Lower leg skin (tissue), 4 donors: ENCODE results near the gene GNAT3. TPM values are rescaled to one million over a fixed set of nuclear protein-coding genes. Genes with fewer than 3 reads are reported as not detected.

Experiments used
- DNase-seq, 2 donors: peaks; one replicate each; pipeline ENCODE4 v3.0.0-alpha.2; 2019; ENCODE audit warnings: low spot score in 2 of 2
- H3K4me3 ChIP-seq: fragments of 200-600 bp; sonication (generic); 2 replicates; pipeline ENCODE4 v1.5.1; 2017; ENCODE audit warnings: mild to moderate bottlenecking, low read depth; ENCODE audit not compliant: poor library complexity, severe bottlenecking
- CTCF ChIP-seq, 3 donors: fragments of 450-650 bp; IDR thresholded peaks; one replicate each; pipeline ENCODE4 v1.5.1; 2016; ENCODE audit warnings: antibody characterized with exemption in 3 of 3, mild to moderate bottlenecking in 3 of 3, moderate library complexity in 2 of 3
- POLR2A ChIP-seq, 2 donors: fragments of 450-650 bp; IDR thresholded peaks; one replicate each; pipeline ENCODE4 v1.6.1; 2016 to 2017; ENCODE audit warnings: antibody characterized with exemption in 2 of 2, mild to moderate bottlenecking in 1 of 2, moderate library complexity in 1 of 2
- WGBS, 2 donors: methylation state at CpG; one replicate each; pipeline ENCODE4 v1.1.5; 2018; 5-methylcytosine and 5-hydroxymethylcytosine counted together
- intact Hi-C: fragments of 100-400 bp; cut with DNase I; formaldehyde crosslinking; loops from one replicate; pipeline ENCODE4 v1.15.0; 2023; ENCODE audit warnings: low total_unique reads
- total RNA-seq, 4 donors: library from RNA; depleted of rRNA; stranded (reverse); fragments of >200 nt; gene quantifications; one replicate each; pipeline ENCODE4 v1.1.0, GENCODE V29; 2016

GNAT3 gene
- total RNA-seq, 4 donors from 2014 or later = not detected

- DNase-seq = no peak
- TF ChIP-seq POLR2A (IDR thresholded peaks at IDR 0.05) (no peak), CTCF (IDR thresholded peaks at IDR 0.05) (no peak)
- H3K4me3 ChIP-seq = no peak overlapping the region
- intact Hi-C loops = no loop called here
- 81 to 85% methylated on average over 2 of the region's 2 CpGs for WGBS, 2 donors
Measured at GRCh38 chr7:80520199-80520598, 8.3 kb upstream of the GNAT3 start.

- no peak for TF ChIP-seq CTCF (IDR thresholded peaks at IDR 0.05)
- no peak for TF ChIP-seq POLR2A (IDR thresholded peaks at IDR 0.05)
- no peak for DNase-seq
- intact Hi-C loops = no loop called here
- H3K4me3 ChIP-seq = no peak overlapping the region
- 83 to 87% methylated on average over 4 of the region's 4 CpGs for WGBS, 2 donors
Measured at GRCh38 chr7:80517282-80517747, 5.5 kb upstream of the GNAT3 start.

GRCh38 chr7:80515298-80515697, 3.4 kb upstream of the GNAT3 start:
- intact Hi-C loops = no loop called here
- H3K4me3 ChIP-seq = no peak overlapping the region
- TF ChIP-seq CTCF (IDR thresholded peaks at IDR 0.05) = no peak
- TF ChIP-seq POLR2A (IDR thresholded peaks at IDR 0.05) = no peak
- DNase-seq = no peak

- TF ChIP-seq POLR2A (IDR thresholded peaks at IDR 0.05) = no peak
- TF ChIP-seq CTCF (IDR thresholded peaks at IDR 0.05) = no peak
- intact Hi-C loops = no loop called here
- 92 to 95% methylated on average over 3 of the region's 3 CpGs for whole genome bisulfite sequencing, 2 donors
- no peak overlapping the region for H3K4me3 ChIP-seq
- DNase-seq = no peak
Measured at GRCh38 chr7:80510021-80510420, 1.8 kb downstream of the GNAT3 start.

DNA sequence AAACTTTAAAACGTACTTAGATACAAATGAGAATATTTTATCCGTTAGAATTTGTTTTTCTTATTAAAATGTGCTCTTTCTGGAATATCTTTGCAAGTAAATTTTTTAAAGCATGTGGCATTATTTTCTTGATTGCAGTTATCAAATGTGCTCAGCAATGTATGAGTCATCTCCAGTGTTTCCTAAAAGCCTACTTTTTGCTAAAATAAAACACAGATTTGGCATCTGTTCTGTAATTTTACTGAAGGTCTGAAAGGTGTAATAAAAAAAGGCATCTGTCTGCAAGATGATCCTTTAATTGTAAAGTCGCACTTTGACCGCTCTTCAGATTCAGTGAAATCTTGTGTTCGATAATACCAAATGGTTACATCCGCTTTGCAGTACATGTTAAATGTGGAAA, 3.4 kb downstream of the GNAT3 start:
- no peak overlapping the region for H3K4me3 ChIP-seq
- intact Hi-C loops = no loop called here
- TF ChIP-seq POLR2A (IDR thresholded peaks at IDR 0.05) (no peak), CTCF (IDR thresholded peaks at IDR 0.05) (no peak)
- WGBS, 2 donors = 87 to 90% methylated on average over 6 of the region's 6 CpGs
- no peak for DNase-seq

- 86 to 87% methylated on average over 7 of the region's 7 CpGs for WGBS, 2 donors
- intact Hi-C loops = no loop called here
- DNase-seq = no peak
- TF ChIP-seq POLR2A (IDR thresholded peaks at IDR 0.05) (no peak), CTCF (IDR thresholded peaks at IDR 0.05) (no peak)
- H3K4me3 ChIP-seq = no peak overlapping the region
Measured at GRCh38 chr7:80505900-80506500, 5.9 kb downstream of the GNAT3 start.
